GM12878 (cell line): ENCODE measurements around the gene BPIFA3. TPM values are rescaled to one million over a fixed set of nuclear protein-coding genes. Genes with fewer than 3 reads are reported as not detected.

Experiments used
- ATAC-seq: fragments of 200-7000 bp; cut with Tn5 transposase; 3 replicates; pipeline ENCODE4 v1.9.1; 2020; ENCODE audit warnings: mild to moderate bottlenecking, moderate library complexity
- BruUV-seq: library from RNA; stranded (reverse); fragments of 400-500 nt; replicated peaks from 2 replicates; lab custom pipeline; 2021; lab: Mats Ljungman, UMichigan
- CTCF ChIA-PET: fragments of 300-600 bp; sonication (Branson Sonifier 250); formaldehyde crosslinking; extraction: SDS; loops from one replicate; lab custom pipeline; 2021; ENCODE audit warnings: inconsistent platforms; lab: Yijun Ruan, JAX
- POLR2A ChIA-PET: fragments of 350-600 bp; formaldehyde crosslinking; extraction: SDS; loops from one replicate; lab custom pipeline; 2021; ENCODE audit warnings: inconsistent platforms; lab: Charles Lee
- RAD21 ChIA-PET: fragments of 300-600 bp; sonication (Branson Sonifier 250); formaldehyde crosslinking; loops from one replicate; lab custom pipeline; 2023; ENCODE audit warnings: antibody characterized with exemption; ENCODE audit not compliant: unreplicated experiment; lab: Charles Lee
- SMC1A ChIA-PET: fragments of 300-600 bp; sonication (Branson Sonifier 250); formaldehyde crosslinking; loops from one replicate; lab custom pipeline; 2023; ENCODE audit not compliant: unreplicated experiment, uncharacterized antibody; lab: Charles Lee
- DNase-seq: peaks from one replicate; pipeline ENCODE4 v3.0.0-alpha.2; 2011; ENCODE audit warnings: low read depth, low spot score
- FAIRE-seq: peaks from 3 replicates; lab custom pipeline; 2011; peaks lifted over from hg19 to GRCh38; lab: Jason Lieb, UNC
- H2AFZ ChIP-seq: 2 replicates; pipeline ENCODE4 v1.6.0; 2011; ENCODE audit warnings: low read depth, low read length, control low read depth; ENCODE audit not compliant: control insufficient read depth
- H3K27ac ChIP-seq: 2 replicates; pipeline ENCODE4 v1.5.1; 2011; ENCODE audit warnings: control low read depth; ENCODE audit not compliant: control insufficient read depth, insufficient read depth
- H3K27me3 ChIP-seq, 2 experiments: replicated peaks in 1 of 2; 2 replicates each; pipeline versions ENCODE4 v1.6.0 to v1.6.1; 2011; ENCODE audit warnings: low read length in 1 of 2; ENCODE audit not compliant: control insufficient read depth in 2 of 2, insufficient read depth in 2 of 2
- H3K36me3 ChIP-seq, 2 experiments: 2 replicates each; pipeline ENCODE4 v1.5.1; 2011; ENCODE audit warnings: low read length in 1 of 2; ENCODE audit not compliant: control insufficient read depth in 2 of 2, insufficient read depth in 2 of 2
- H3K4me1 ChIP-seq: 2 replicates; pipeline ENCODE4 v1.6.1; 2011; ENCODE audit warnings: mild to moderate bottlenecking, low read length, moderate library complexity, mixed read lengths; ENCODE audit not compliant: control insufficient read depth, insufficient read depth
- H3K4me2 ChIP-seq: 2 replicates; pipeline ENCODE4 v1.6.0; 2011; ENCODE audit warnings: control low read depth; ENCODE audit not compliant: control insufficient read depth, insufficient read depth
- H3K4me3 ChIP-seq: fragments of 200-600 bp; sonication (generic); 2 replicates; pipeline ENCODE4 v1.5.1; 2016
- H3K79me2 ChIP-seq: 2 replicates; pipeline ENCODE4 v1.6.0; 2011; ENCODE audit warnings: low read length; ENCODE audit not compliant: control insufficient read depth, insufficient read depth
- H3K9ac ChIP-seq: 2 replicates; pipeline ENCODE4 v1.8.0; 2011; ENCODE audit warnings: low read length, control low read depth, mixed read lengths; ENCODE audit not compliant: control insufficient read depth, insufficient read depth
- H3K9me3 ChIP-seq: replicated peaks from 3 replicates; pipeline ENCODE4 v1.5.1; 2011; ENCODE audit warnings: mild to moderate bottlenecking, low read length; ENCODE audit not compliant: control insufficient read depth, insufficient read depth
- H4K20me1 ChIP-seq: 2 replicates; pipeline ENCODE4 v1.6.0; 2011; ENCODE audit not compliant: control insufficient read depth, insufficient read depth
- EED ChIP-seq: sonication (generic); IDR thresholded peaks from 2 replicates; pipeline ENCODE4 v1.6.1; 2016; ENCODE audit warnings: antibody characterized with exemption, low read depth
- HCFC1 ChIP-seq: fragments of 150-350 bp; IDR thresholded peaks from 2 replicates; pipeline ENCODE4 v1.6.1; 2014; ENCODE audit warnings: low read length
- IKZF1 ChIP-seq: fragments of 450-650 bp; conservative IDR thresholded peaks from 2 replicates; pipeline ENCODE4 v1.6.1; 2017; ENCODE audit warnings: antibody characterized with exemption, mild to moderate bottlenecking
- MTA3 ChIP-seq: IDR thresholded peaks from 2 replicates; pipeline ENCODE4 v1.6.1; 2012; ENCODE audit warnings: low read length, inconsistent platforms, borderline replicate concordance
- MYB ChIP-seq: fragments of 150-350 bp; IDR thresholded peaks from 2 replicates; pipeline ENCODE4 v1.6.1; 2014; ENCODE audit warnings: mild to moderate bottlenecking, low read depth, low read length, borderline replicate concordance
- PAX8 ChIP-seq: fragments of 450-650 bp; IDR thresholded peaks from 2 replicates; pipeline ENCODE4 v1.6.1; 2017; ENCODE audit warnings: mild to moderate bottlenecking, moderate library complexity
- POLR2AphosphoS5 ChIP-seq: IDR thresholded peaks from 2 replicates; pipeline ENCODE4 v1.6.1; 2011; ENCODE audit warnings: mild to moderate bottlenecking, low read length, inconsistent platforms
- SMAD5 ChIP-seq: IDR thresholded peaks from 2 replicates; pipeline ENCODE4 v1.6.1; 2016; ENCODE audit warnings: antibody characterized with exemption, low read depth
- WRNIP1 ChIP-seq: IDR thresholded peaks from 2 replicates; pipeline ENCODE4 v1.6.1; 2011; ENCODE audit warnings: low read depth, low read length, improper control_type of control experiment, borderline replicate concordance
- WGBS: methylation state at CpG from one replicate; pipeline ENCODE4 v1.1.6; 2016; ENCODE audit warnings: low lambda C conversion rate; ENCODE audit not compliant: insufficient replicate concordance, insufficient coverage; ENCODE audit errors: missing lambda C conversion rate; 5-methylcytosine and 5-hydroxymethylcytosine counted together
- in situ Hi-C: fragments of 300-500 bp; cut with MboI; formaldehyde crosslinking; loops from 9 replicates; pipeline ENCODE4 v1.14.3; 2018; ENCODE audit warnings: mixed read lengths
- intact Hi-C: fragments of 100-400 bp; cut with micrococcal nuclease; formaldehyde crosslinking; loops from one replicate; pipeline ENCODE4 v1.14.2; 2022; ENCODE audit not compliant: unreplicated experiment
- polyA plus RNA-seq, 11 experiments: library from polyadenylated mRNA; depleted of rRNA in 4 of 11; unstranded in 6 of 11; stranded (reverse) in 5 of 11; fragments of >200 nt; fragmentation: Nextera tagmentation in 4 of 11; fragmentation: Illumina TruSeq in 1 of 11; extraction: Ambion mirVana in 4 of 11; extraction: Trizol in 1 of 11; gene quantifications; 1 replicate in 1 of 11; 2 replicates in 10 of 11; pipeline versions ENCODE4 v1.2.1 to v1.2.3, GENCODE V29; 2011 to 2016; ENCODE audit warnings: inconsistent platforms in 2 of 11, missing spikeins in 2 of 11, low read depth in 1 of 11
- total RNA-seq, 4 experiments: library from RNA; depleted of rRNA in 3 of 4; stranded (reverse); fragments of >200 nt in 3 of 4; fragmentation: Illumina TruSeq in 1 of 4; extraction: Trizol in 1 of 4; gene quantifications; 2 replicates each; pipeline versions ENCODE4 v1.2.1 to v1.2.3, GENCODE V29; 2013 to 2021
- TF ChIP-seq, protein P1 (sequence below): IDR thresholded peaks from 2 replicates; pipeline ENCODE4 v1.6.1; 2012; ENCODE audit warnings: mild to moderate bottlenecking, low read depth, low read length
- TF ChIP-seq, protein P2 (sequence below): fragments of 150-350 bp; IDR thresholded peaks from 2 replicates; pipeline ENCODE4 v1.6.1; 2014; ENCODE audit warnings: mild to moderate bottlenecking, low read depth, low read length
- TF ChIP-seq, protein P3 (sequence below): fragments of 150-350 bp; IDR thresholded peaks from 2 replicates; pipeline ENCODE4 v1.6.1; 2016; ENCODE audit warnings: low read depth, low read length
- TF ChIP-seq, protein P4 (sequence below): fragments of 450-650 bp; IDR thresholded peaks from 2 replicates; pipeline ENCODE4 v1.6.1; 2016; ENCODE audit warnings: mild to moderate bottlenecking, moderate library complexity, borderline replicate concordance

The BPIFA3 gene
- total and polyA plus RNA-seq, 10 of the 15 experiments (the other 5 are each of a cell fraction or from before 2014, with no cell fraction given), result not detected

DNA sequence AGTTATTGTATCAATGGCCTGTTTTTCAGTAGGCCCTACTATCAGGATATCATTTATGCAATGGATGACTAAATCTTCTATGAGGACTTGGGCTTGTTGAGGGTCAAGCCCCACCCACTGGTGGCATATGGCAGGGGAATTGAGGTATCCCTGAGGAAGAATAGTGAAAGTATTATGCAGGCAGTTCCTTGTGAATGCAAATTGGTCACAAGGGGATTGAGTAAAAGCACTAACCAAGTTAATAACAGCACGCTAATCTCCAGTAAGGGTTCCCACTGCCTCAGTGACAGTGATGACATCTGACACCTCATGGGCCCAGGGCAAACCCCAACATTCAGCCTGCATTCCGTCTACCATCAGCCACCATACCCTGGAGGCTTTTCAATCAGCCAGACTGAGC, 33.5 kb downstream of the BPIFA3 start:
- POLR2A ChIA-PET, result no interaction called here
- ATAC-seq (no peak), DNase-seq (no peak), FAIRE-seq (no peak)
- H3K9ac ChIP-seq, result no peak overlapping the region
- no peaks in the 10 kb centered on the region for H3K4me1 ChIP-seq
- H3K4me2 ChIP-seq, result no peak overlapping the region
- no peak overlapping the region for H3K27ac ChIP-seq
- intact Hi-C loops, result no loop called here
- SMC1A ChIA-PET, result no interaction called here
- 0% methylated on average over 2 of the region's 2 CpGs for WGBS
- BruUV-seq, result no TSS peak
- no peaks in the 10 kb centered on the region for H3K27me3 ChIP-seq
- no peaks in the 10 kb centered on the region for H3K9me3 ChIP-seq
- RAD21 ChIA-PET, result no interaction called here
- no peaks in the 10 kb centered on the region for H3K36me3 ChIP-seq
- no peak overlapping the region for H3K4me3 ChIP-seq
- CTCF ChIA-PET, result no interaction called here
- no peaks in the 10 kb centered on the region for H4K20me1 ChIP-seq
- no peak overlapping the region for H2AFZ ChIP-seq
- in situ Hi-C loops, result no loop called here
- H3K79me2 ChIP-seq, result no peaks in the 10 kb centered on the region
- TF ChIP-seq, protein P1, sequence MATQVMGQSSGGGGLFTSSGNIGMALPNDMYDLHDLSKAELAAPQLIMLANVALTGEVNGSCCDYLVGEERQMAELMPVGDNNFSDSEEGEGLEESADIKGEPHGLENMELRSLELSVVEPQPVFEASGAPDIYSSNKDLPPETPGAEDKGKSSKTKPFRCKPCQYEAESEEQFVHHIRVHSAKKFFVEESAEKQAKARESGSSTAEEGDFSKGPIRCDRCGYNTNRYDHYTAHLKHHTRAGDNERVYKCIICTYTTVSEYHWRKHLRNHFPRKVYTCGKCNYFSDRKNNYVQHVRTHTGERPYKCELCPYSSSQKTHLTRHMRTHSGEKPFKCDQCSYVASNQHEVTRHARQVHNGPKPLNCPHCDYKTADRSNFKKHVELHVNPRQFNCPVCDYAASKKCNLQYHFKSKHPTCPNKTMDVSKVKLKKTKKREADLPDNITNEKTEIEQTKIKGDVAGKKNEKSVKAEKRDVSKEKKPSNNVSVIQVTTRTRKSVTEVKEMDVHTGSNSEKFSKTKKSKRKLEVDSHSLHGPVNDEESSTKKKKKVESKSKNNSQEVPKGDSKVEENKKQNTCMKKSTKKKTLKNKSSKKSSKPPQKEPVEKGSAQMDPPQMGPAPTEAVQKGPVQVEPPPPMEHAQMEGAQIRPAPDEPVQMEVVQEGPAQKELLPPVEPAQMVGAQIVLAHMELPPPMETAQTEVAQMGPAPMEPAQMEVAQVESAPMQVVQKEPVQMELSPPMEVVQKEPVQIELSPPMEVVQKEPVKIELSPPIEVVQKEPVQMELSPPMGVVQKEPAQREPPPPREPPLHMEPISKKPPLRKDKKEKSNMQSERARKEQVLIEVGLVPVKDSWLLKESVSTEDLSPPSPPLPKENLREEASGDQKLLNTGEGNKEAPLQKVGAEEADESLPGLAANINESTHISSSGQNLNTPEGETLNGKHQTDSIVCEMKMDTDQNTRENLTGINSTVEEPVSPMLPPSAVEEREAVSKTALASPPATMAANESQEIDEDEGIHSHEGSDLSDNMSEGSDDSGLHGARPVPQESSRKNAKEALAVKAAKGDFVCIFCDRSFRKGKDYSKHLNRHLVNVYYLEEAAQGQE, result no peak
- TF ChIP-seq WRNIP1 (no peak), MYB (no peak), EED (no peak), SMAD5 (no peak), POLR2AphosphoS5 (no peak), PAX8 (no peak), MTA3 (no peak), IKZF1 (no peak), HCFC1 (no peak)
- TF ChIP-seq, protein P2, sequence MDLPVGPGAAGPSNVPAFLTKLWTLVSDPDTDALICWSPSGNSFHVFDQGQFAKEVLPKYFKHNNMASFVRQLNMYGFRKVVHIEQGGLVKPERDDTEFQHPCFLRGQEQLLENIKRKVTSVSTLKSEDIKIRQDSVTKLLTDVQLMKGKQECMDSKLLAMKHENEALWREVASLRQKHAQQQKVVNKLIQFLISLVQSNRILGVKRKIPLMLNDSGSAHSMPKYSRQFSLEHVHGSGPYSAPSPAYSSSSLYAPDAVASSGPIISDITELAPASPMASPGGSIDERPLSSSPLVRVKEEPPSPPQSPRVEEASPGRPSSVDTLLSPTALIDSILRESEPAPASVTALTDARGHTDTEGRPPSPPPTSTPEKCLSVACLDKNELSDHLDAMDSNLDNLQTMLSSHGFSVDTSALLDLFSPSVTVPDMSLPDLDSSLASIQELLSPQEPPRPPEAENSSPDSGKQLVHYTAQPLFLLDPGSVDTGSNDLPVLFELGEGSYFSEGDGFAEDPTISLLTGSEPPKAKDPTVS, result no peak
- TF ChIP-seq, protein P3, sequence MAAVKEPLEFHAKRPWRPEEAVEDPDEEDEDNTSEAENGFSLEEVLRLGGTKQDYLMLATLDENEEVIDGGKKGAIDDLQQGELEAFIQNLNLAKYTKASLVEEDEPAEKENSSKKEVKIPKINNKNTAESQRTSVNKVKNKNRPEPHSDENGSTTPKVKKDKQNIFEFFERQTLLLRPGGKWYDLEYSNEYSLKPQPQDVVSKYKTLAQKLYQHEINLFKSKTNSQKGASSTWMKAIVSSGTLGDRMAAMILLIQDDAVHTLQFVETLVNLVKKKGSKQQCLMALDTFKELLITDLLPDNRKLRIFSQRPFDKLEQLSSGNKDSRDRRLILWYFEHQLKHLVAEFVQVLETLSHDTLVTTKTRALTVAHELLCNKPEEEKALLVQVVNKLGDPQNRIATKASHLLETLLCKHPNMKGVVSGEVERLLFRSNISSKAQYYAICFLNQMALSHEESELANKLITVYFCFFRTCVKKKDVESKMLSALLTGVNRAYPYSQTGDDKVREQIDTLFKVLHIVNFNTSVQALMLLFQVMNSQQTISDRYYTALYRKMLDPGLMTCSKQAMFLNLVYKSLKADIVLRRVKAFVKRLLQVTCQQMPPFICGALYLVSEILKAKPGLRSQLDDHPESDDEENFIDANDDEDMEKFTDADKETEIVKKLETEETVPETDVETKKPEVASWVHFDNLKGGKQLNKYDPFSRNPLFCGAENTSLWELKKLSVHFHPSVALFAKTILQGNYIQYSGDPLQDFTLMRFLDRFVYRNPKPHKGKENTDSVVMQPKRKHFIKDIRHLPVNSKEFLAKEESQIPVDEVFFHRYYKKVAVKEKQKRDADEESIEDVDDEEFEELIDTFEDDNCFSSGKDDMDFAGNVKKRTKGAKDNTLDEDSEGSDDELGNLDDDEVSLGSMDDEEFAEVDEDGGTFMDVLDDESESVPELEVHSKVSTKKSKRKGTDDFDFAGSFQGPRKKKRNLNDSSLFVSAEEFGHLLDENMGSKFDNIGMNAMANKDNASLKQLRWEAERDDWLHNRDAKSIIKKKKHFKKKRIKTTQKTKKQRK, result no peak
- TF ChIP-seq, protein P4, sequence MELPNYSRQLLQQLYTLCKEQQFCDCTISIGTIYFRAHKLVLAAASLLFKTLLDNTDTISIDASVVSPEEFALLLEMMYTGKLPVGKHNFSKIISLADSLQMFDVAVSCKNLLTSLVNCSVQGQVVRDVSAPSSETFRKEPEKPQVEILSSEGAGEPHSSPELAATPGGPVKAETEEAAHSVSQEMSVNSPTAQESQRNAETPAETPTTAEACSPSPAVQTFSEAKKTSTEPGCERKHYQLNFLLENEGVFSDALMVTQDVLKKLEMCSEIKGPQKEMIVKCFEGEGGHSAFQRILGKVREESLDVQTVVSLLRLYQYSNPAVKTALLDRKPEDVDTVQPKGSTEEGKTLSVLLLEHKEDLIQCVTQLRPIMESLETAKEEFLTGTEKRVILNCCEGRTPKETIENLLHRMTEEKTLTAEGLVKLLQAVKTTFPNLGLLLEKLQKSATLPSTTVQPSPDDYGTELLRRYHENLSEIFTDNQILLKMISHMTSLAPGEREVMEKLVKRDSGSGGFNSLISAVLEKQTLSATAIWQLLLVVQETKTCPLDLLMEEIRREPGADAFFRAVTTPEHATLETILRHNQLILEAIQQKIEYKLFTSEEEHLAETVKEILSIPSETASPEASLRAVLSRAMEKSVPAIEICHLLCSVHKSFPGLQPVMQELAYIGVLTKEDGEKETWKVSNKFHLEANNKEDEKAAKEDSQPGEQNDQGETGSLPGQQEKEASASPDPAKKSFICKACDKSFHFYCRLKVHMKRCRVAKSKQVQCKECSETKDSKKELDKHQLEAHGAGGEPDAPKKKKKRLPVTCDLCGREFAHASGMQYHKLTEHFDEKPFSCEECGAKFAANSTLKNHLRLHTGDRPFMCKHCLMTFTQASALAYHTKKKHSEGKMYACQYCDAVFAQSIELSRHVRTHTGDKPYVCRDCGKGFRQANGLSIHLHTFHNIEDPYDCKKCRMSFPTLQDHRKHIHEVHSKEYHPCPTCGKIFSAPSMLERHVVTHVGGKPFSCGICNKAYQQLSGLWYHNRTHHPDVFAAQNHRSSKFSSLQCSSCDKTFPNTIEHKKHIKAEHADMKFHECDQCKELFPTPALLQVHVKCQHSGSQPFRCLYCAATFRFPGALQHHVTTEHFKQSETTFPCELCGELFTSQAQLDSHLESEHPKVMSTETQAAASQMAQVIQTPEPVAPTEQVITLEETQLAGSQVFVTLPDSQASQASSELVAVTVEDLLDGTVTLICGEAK, result no peak
